Astrocyte of the hippocampus (primary cell): Measurements from ENCODE around the gene TIMM21.

Experiments
- DNase-seq: peaks from one replicate; pipeline ENCODE4 v3.0.0; 2011; ENCODE audit warnings: low read depth, low spot score

TIMM21 gene

GRCh38 chr18:74147779-74148542, at the start of gene TIMM21, which contains the start of gene FBXO15:
TSS of gene TIMM21 (plus strand) at chr18:74148523. CDS start at chr18:74148809, 286 bp downstream.
TSS of gene FBXO15 (minus strand) at chr18:74147834. CDS start at chr18:74147785, 49 bp downstream.
- peak; percentile 99 for DNase-seq

- DNase-seq, result no peak
Measured at GRCh38 chr18:74108460-74108859, 39.9 kb upstream of the TIMM21 start.

- no peak for DNase-seq
Measured at GRCh38 chr18:74110149-74110548, 38.2 kb upstream of the TIMM21 start.

GRCh38 chr18:74110976-74111375, 37.3 kb upstream of the TIMM21 start:
- no peak for DNase-seq

- no peak for DNase-seq
Measured at GRCh38 chr18:74113711-74114110, 34.6 kb upstream of the TIMM21 start.

GRCh38 chr18:74114116-74114515, 34.2 kb upstream of the TIMM21 start:
- DNase-seq, result peak; percentile 2

- peak; percentile 37 for DNase-seq
Measured at GRCh38 chr18:74115046-74115445, 33.3 kb upstream of the TIMM21 start.

- peak; percentile 70 for DNase-seq
Measured at GRCh38 chr18:74116633-74117554, 31.4 kb upstream of the TIMM21 start.

GRCh38 chr18:74123200-74123599, 25.1 kb upstream of the TIMM21 start:
- no peak for DNase-seq

- no peak for DNase-seq
Measured at GRCh38 chr18:74124642-74125041, 23.7 kb upstream of the TIMM21 start.

GRCh38 chr18:74126684-74127655, 21.4 kb upstream of the TIMM21 start:
- no peak for DNase-seq

GRCh38 chr18:74128159-74128558, 20.2 kb upstream of the TIMM21 start:
- no peak for DNase-seq

- DNase-seq, result no peak
Measured at GRCh38 chr18:74131124-74131523, 17.2 kb upstream of the TIMM21 start.

GRCh38 chr18:74132201-74132600, 16.1 kb upstream of the TIMM21 start:
- no peak for DNase-seq

- no peak for DNase-seq
Measured at GRCh38 chr18:74137920-74138538, 10.3 kb upstream of the TIMM21 start.

- no peak for DNase-seq
Measured at GRCh38 chr18:74139411-74139810, 8.9 kb upstream of the TIMM21 start.

GRCh38 chr18:74139888-74140287, 8.4 kb upstream of the TIMM21 start:
- DNase-seq, result no peak

- no peak for DNase-seq
Measured at GRCh38 chr18:74140582-74140981, 7.7 kb upstream of the TIMM21 start.

GRCh38 chr18:74141667-74142066, 6.7 kb upstream of the TIMM21 start:
- no peak for DNase-seq

GRCh38 chr18:74142252-74142651, 6.1 kb upstream of the TIMM21 start:
- DNase-seq, result no peak

- peak; percentile 13 for DNase-seq
Measured at GRCh38 chr18:74146756-74147155, 1.6 kb upstream of the TIMM21 start.
